HCT116 (cell line): ENCODE measurements around the gene JPT1. TPM values are rescaled to one million over a fixed set of nuclear protein-coding genes. Genes with fewer than 3 reads are reported as not detected.

ENCODE experiments used
- ATAC-seq: fragments of 200-7000 bp; cut with Tn5 transposase; 2 replicates; pipeline ENCODE4 v1.9.1; 2020; ENCODE audit warnings: mild to moderate bottlenecking, moderate library complexity
- BruUV-seq: library from RNA; stranded (reverse); fragments of 400-500 nt; replicated peaks from 2 replicates; lab custom pipeline; 2021; lab: Mats Ljungman, UMichigan
- CTCF ChIA-PET: fragments of 300-600 bp; sonication (Branson Sonifier 250); formaldehyde crosslinking; loops from one replicate; lab custom pipeline; 2021; ENCODE audit warnings: antibody characterized with exemption; lab: Charles Lee
- POLR2A ChIA-PET: fragments of 300-600, 350-600 bp; sonication (Branson Sonifier 250); formaldehyde crosslinking; loops from one replicate; lab custom pipeline; 2021; ENCODE audit warnings: antibody characterized with exemption; lab: Charles Lee
- RAD21 ChIA-PET, 2 experiments: fragments of 300-600 bp; sonication (Branson Sonifier 250); formaldehyde crosslinking; loops; one replicate each; lab custom pipeline; 2023; ENCODE audit warnings: low total read pairs in 2 of 2; ENCODE audit not compliant: uncharacterized antibody in 2 of 2, unreplicated experiment in 2 of 2, low non-redundant PET in 1 of 2; lab: Charles Lee
- DNase-seq: peaks from one replicate; pipeline ENCODE4 v3.0.0-alpha.2; 2010; ENCODE audit warnings: low read depth, low spot score
- H2AFZ ChIP-seq: fragments of 200-600 bp; shearing (Covaris generic), sonication (generic); 2 replicates; pipeline ENCODE4 v1.6.1; 2017; ENCODE audit warnings: low read depth, mixed run types, mixed read lengths, antibody characterized with exemption, low read length; ENCODE audit not compliant: poor library complexity, severe bottlenecking
- H3K27ac ChIP-seq: 2 replicates; pipeline ENCODE4 v1.5.1; 2012; ENCODE audit warnings: low read depth, low read length
- H3K27me3 ChIP-seq: fragments of 200-600 bp; sonication (generic); 2 replicates; pipeline ENCODE4 v1.6.1; 2016; ENCODE audit warnings: mixed run types, low read length, mixed read lengths; ENCODE audit not compliant: insufficient read depth
- H3K36me3 ChIP-seq, 2 experiments: fragments of 200-500 bp in 1 of 2; fragments of 200-600 bp in 1 of 2; sonication (Bioruptor generic) in 1 of 2; sonication (generic) in 1 of 2; 2 replicates each; pipeline versions ENCODE4 v1.5.1 to v1.6.1; 2014 to 2016; ENCODE audit warnings: low read length in 2 of 2, inconsistent platforms in 1 of 2, mixed read lengths in 1 of 2, mixed run types in 1 of 2; ENCODE audit not compliant: insufficient read depth in 2 of 2, control insufficient read depth in 1 of 2
- H3K4me1 ChIP-seq, 2 experiments: fragments of 200-600 bp in 1 of 2; sonication (generic) in 1 of 2; 2 replicates each; pipeline versions ENCODE4 v1.5.1 to v1.6.1; 2012 to 2017; ENCODE audit warnings: low read length in 2 of 2, inconsistent platforms in 1 of 2, mild to moderate bottlenecking in 1 of 2, mixed read lengths in 1 of 2, mixed run types in 1 of 2, moderate library complexity in 1 of 2; ENCODE audit not compliant: insufficient read depth in 2 of 2, control insufficient read depth in 1 of 2
- H3K4me2 ChIP-seq: fragments of 200-600 bp; sonication (generic); 2 replicates; pipeline ENCODE4 v1.6.1; 2017; ENCODE audit warnings: mixed run types, low read length, mixed read lengths
- H3K4me3 ChIP-seq, 2 experiments: fragments of 200-600 bp in 1 of 2; sonication (generic) in 1 of 2; replicated peaks in 1 of 2; 2 replicates each; pipeline ENCODE4 v1.5.1; 2011 to 2016; ENCODE audit warnings: low read length in 2 of 2, control low read depth in 1 of 2, low read depth in 1 of 2, mild to moderate bottlenecking in 1 of 2, mixed read lengths in 1 of 2, mixed run types in 1 of 2
- H3K79me2 ChIP-seq: fragments of 200-600 bp; sonication (generic); 2 replicates; pipeline ENCODE4 v1.6.1; 2017; ENCODE audit warnings: mild to moderate bottlenecking, mixed run types, low read length, moderate library complexity, mixed read lengths; ENCODE audit not compliant: insufficient read depth
- H3K9ac ChIP-seq: fragments of 200-600 bp; sonication (generic); 2 replicates; pipeline ENCODE4 v1.6.1; 2016; ENCODE audit warnings: low read length, mixed read lengths
- H3K9me2 ChIP-seq: fragments of 200-600 bp; sonication (generic), shearing (Covaris generic); 2 replicates; pipeline ENCODE4 v1.6.1; 2017; ENCODE audit warnings: mixed run types, mild to moderate bottlenecking, moderate library complexity; ENCODE audit not compliant: insufficient read depth
- H3K9me3 ChIP-seq, 2 experiments: fragments of 200-500 bp in 1 of 2; fragments of 200-600 bp in 1 of 2; sonication (Bioruptor generic) in 1 of 2; sonication (generic) in 1 of 2; 2 replicates each; pipeline ENCODE4 v1.6.1; 2014 to 2017; ENCODE audit warnings: low read length in 2 of 2, mixed read lengths in 2 of 2, inconsistent platforms in 1 of 2, low read depth in 1 of 2, mild to moderate bottlenecking in 1 of 2, mixed run types in 1 of 2, moderate library complexity in 1 of 2; ENCODE audit not compliant: control insufficient read depth in 1 of 2, insufficient read depth in 1 of 2
- H4K20me1 ChIP-seq: fragments of 200-600 bp; sonication (generic), shearing (Covaris generic); 2 replicates; pipeline ENCODE4 v1.6.1; 2017; ENCODE audit warnings: mixed run types, mild to moderate bottlenecking, moderate library complexity; ENCODE audit not compliant: insufficient read depth
- CBX3 ChIP-seq: IDR thresholded peaks from 2 replicates; pipeline ENCODE4 v1.6.1; 2012; ENCODE audit warnings: low read depth
- EZH2 ChIP-seq: fragments of 200-600 bp; sonication (generic); IDR thresholded peaks from 2 replicates; pipeline ENCODE4 v1.6.1; 2017; ENCODE audit warnings: antibody characterized with exemption, mixed run types
- EZH2phosphoT487 ChIP-seq: fragments of 200-600 bp; IDR thresholded peaks from 2 replicates; pipeline ENCODE4 v1.6.1; 2018; ENCODE audit warnings: antibody characterized with exemption, borderline replicate concordance
- JUND ChIP-seq: IDR thresholded peaks from 2 replicates; pipeline ENCODE4 v1.6.1; 2012
- MAX ChIP-seq: IDR thresholded peaks from 2 replicates; pipeline ENCODE4 v1.6.1; 2012
- POLR2AphosphoS5 ChIP-seq: IDR thresholded peaks from 2 replicates; pipeline ENCODE4 v1.6.1; 2011; ENCODE audit warnings: mild to moderate bottlenecking, low read depth, low read length, moderate library complexity
- SIN3A ChIP-seq: IDR thresholded peaks from 2 replicates; pipeline ENCODE4 v1.6.1; 2012; ENCODE audit warnings: low read depth
- SRF ChIP-seq: IDR thresholded peaks from 2 replicates; pipeline ENCODE4 v1.6.1; 2012; ENCODE audit warnings: low read depth
- ZBTB33 ChIP-seq: IDR thresholded peaks from 2 replicates; pipeline ENCODE4 v1.6.1; 2011; ENCODE audit warnings: mild to moderate bottlenecking, low read length, moderate library complexity; ENCODE audit not compliant: insufficient replicate concordance; ENCODE audit errors: extremely low read depth
- ZNF274 ChIP-seq: fragments of 200-500 bp; sonication (Bioruptor generic); IDR thresholded peaks from 2 replicates; pipeline ENCODE4 v1.6.1; 2014; ENCODE audit warnings: mild to moderate bottlenecking, low read depth, low read length, inconsistent platforms
- intact Hi-C: fragments of 100-400 bp; cut with micrococcal nuclease; formaldehyde crosslinking; loops from 2 replicates; pipeline ENCODE4 v1.10.0; 2022
- total RNA-seq: library from RNA; stranded (reverse); gene quantifications from one replicate; pipeline ENCODE4 v1.2.1, GENCODE V29; 2021; ENCODE audit not compliant: unreplicated experiment

JPT1 gene
- total RNA-seq, 1 experiment from 2014 or later = 575 TPM

GRCh38 chr17:75173526-75173925 lies 19.2 kb upstream of the JPT1 start:
- peaks cover 46 to 65% of the 10 kb centered on the region in 2 experiments for H3K36me3 ChIP-seq
- H3K4me1 ChIP-seq = peaks cover 0 to 7% of the 10 kb centered on the region in 2 experiments; a peak in 1 of 4 replicates

More at GRCh38 chr17:75173526-75173925, 19.2 kb upstream of the JPT1 start:
- peaks cover 99% of the 10 kb centered on the region for H3K79me2 ChIP-seq
- ChIA-PET CTCF (interaction anchor here (3.2 kb wide), 1 partner anchor 59 kb away, joined by 58 read pairs; no protein-coding TSS in a partner anchor), RAD21 (interaction anchor here in 1 of 2 experiments (0.7 kb wide), 1 partner anchor 62 kb away, joined by 3 read pairs; no protein-coding TSS in a partner anchor)
- H3K4me2 ChIP-seq = no peak overlapping the region
- peaks cover 24% of the 10 kb centered on the region; the same call in 1 of the 2 replicates for H4K20me1 ChIP-seq
- intact Hi-C loops = no loop called here
- H3K4me3 ChIP-seq = no peak overlapping the region
- TF ChIP-seq ZBTB33 (no peak), SIN3A (no peak), CBX3 (no peak), JUND (no peak), ZNF274 (no peak), EZH2 (no peak), EZH2phosphoT487 (no peak), POLR2AphosphoS5 (no peak), MAX (no peak), SRF (no peak)
- TF ChIP-seq, all 23 proteins: peak for 0
- no peak for ATAC-seq
- no peaks in the 10 kb centered on the region for H3K27me3 ChIP-seq
- no peak for DNase-seq
- POLR2A ChIA-PET = interaction anchor here (1.8 kb wide), 1 partner anchor 60 kb away, joined by 6 read pairs; no protein-coding TSS in a partner anchor
- BruUV-seq = no TSS peak
- no peak overlapping the region for H3K9ac ChIP-seq
- no peak overlapping the region; the same call in 1 of the 2 replicates for H3K27ac ChIP-seq
- H3K9me2 ChIP-seq = no peaks in the 10 kb centered on the region
- H2AFZ ChIP-seq = no peak overlapping the region
- no peaks in the 10 kb centered on the region for H3K9me3 ChIP-seq
